IPS-18a (cell line): Measurements from ENCODE around the gene KSR2.

Experiments
- H3K27ac ChIP-seq: one replicate; pipeline ENCODE4 v1.5.1; 2013; ENCODE audit warnings: low read length
- H3K27me3 ChIP-seq: one replicate; pipeline ENCODE4 v1.6.1; 2013; ENCODE audit warnings: mild to moderate bottlenecking, low read length; ENCODE audit not compliant: control insufficient read depth, insufficient read depth
- H3K36me3 ChIP-seq: one replicate; pipeline ENCODE4 v1.6.1; 2013; ENCODE audit warnings: low read depth, low read length; ENCODE audit not compliant: control insufficient read depth
- H3K4me1 ChIP-seq: one replicate; pipeline ENCODE4 v1.6.1; 2013; ENCODE audit warnings: low read depth, low read length; ENCODE audit not compliant: control insufficient read depth
- H3K4me3 ChIP-seq: one replicate; pipeline ENCODE4 v1.5.1; 2013; ENCODE audit warnings: low read length
- H3K9ac ChIP-seq: one replicate; pipeline ENCODE4 v1.6.1; 2013; ENCODE audit warnings: mild to moderate bottlenecking, low read length, moderate library complexity
- H3K9me3 ChIP-seq: one replicate; pipeline ENCODE4 v1.6.1; 2013; ENCODE audit warnings: low read depth, low read length; ENCODE audit not compliant: control insufficient read depth

The KSR2 gene

DNA sequence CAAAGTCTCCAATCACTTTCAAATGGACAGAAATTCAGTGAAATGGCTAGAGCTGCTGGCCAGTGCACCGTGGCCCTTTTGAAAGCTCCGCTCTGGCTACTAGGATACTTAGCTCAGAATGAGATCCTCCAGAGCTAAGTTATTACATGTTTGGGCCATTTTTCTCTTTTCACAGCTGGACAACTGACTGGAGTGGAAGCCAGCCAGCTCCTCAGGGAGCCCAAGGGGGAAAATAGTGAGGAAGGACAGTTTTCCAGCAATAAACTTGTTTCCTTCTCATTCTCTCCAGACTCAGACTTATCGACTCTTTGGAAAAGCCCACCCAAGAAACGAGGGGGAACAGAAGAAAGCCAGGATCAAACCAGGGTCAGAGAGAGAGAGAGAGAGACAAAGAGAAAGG, 266.0 kb downstream of the KSR2 start:
- Histone ChIP-seq H3K4me3 (no peak overlapping the region), H3K4me1 (peaks cover 12% of the 10 kb centered on the region), H3K9ac (no peak overlapping the region), H3K27me3 (no peaks in the 10 kb centered on the region), H3K9me3 (no peaks in the 10 kb centered on the region), H3K36me3 (no peaks in the 10 kb centered on the region), H3K27ac (no peak overlapping the region)

DNA sequence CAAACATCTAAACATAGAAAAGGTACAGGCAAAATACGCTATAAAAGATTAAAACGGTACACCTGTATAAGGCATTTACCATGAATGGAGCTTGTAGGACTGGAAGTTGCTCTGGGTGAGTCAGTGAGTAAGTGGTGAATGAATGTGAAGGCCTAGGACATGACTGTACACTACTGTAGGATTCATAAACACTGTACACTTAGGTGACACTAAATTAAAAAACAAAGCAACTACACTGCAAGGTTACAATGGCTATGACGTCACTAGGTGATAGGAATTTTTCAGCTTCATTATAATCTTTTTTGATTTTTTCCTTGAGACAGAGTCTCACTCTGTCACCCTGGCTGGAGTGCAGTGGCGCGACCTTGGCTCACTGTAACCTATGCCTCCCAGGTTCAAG, 269.2 kb downstream of the KSR2 start:
- H3K27ac ChIP-seq = no peak overlapping the region
- H3K4me1 ChIP-seq = peaks cover 12% of the 10 kb centered on the region
- H3K9ac ChIP-seq = no peak overlapping the region
- H3K4me3 ChIP-seq = no peak overlapping the region
- H3K27me3 ChIP-seq = no peaks in the 10 kb centered on the region
- no peaks in the 10 kb centered on the region for H3K36me3 ChIP-seq
- H3K9me3 ChIP-seq = no peaks in the 10 kb centered on the region

DNA sequence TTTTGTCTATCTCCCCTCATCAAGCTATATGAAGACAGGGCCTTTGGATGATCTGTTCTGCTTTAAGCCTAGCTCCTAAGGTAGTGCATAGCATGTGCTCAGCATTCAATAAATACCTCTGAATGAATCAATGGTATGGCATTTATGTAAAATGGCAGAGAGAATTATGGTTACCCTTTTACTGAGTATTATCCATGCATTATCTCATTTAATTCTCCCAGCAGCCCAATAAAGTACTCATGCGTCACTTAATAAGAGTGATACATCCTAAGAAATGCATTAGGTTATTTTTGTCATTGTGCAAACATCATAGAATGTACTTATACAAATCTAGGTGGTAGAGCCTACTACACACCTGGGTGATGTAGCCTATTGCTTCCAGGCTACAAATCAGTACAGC, 269.7 kb downstream of the KSR2 start:
- Histone ChIP-seq H3K9me3 (no peaks in the 10 kb centered on the region), H3K9ac (no peak overlapping the region), H3K4me1 (peaks cover 9% of the 10 kb centered on the region), H3K27me3 (no peaks in the 10 kb centered on the region), H3K4me3 (no peak overlapping the region), H3K27ac (no peak overlapping the region), H3K36me3 (no peaks in the 10 kb centered on the region)

DNA sequence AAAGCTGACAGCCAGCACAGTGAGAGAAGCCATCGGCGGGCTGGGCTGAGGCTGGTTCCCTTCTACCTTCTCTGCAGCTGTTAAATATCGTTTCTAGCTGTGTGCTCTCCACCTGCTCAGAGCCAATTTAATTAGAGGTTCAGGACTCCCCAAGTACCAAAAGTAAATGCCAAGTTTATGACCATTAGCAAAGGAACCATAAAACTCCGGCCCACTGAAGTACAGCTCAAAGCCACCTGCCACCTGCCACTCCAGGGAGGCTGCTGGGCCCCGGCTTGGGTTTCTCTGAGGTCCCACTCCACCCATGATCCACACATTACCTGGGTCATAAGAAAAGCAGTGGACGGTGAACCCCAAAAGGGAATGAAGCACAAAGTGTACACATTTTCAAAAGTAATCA, 272.8 kb downstream of the KSR2 start:
- Histone ChIP-seq H3K4me3 (no peak overlapping the region), H3K9ac (no peak overlapping the region), H3K9me3 (no peaks in the 10 kb centered on the region), H3K27ac (no peak overlapping the region), H3K36me3 (no peaks in the 10 kb centered on the region), H3K4me1 (no peaks in the 10 kb centered on the region), H3K27me3 (no peaks in the 10 kb centered on the region)

DNA sequence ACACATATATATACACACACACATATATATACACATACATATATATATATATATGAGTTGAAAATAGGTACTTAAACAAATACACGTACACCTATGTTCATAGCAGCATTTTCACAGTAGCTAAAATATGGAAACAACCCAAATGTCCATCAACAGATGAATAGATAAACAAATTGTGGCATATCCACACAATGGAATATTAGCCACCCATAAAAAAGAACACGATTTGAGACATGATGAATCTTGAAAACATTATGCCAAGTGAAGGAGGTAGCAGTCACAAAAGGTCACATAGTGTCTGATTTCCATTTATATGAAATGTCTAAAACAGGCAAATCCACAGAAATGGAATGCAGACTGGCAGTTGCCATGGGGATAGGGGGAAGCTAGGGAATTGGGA, 276.3 kb downstream of the KSR2 start:
- Histone ChIP-seq H3K4me3 (no peak overlapping the region), H3K36me3 (no peaks in the 10 kb centered on the region), H3K9ac (no peak overlapping the region), H3K9me3 (no peaks in the 10 kb centered on the region), H3K27ac (no peak overlapping the region), H3K4me1 (no peaks in the 10 kb centered on the region), H3K27me3 (no peaks in the 10 kb centered on the region)

DNA sequence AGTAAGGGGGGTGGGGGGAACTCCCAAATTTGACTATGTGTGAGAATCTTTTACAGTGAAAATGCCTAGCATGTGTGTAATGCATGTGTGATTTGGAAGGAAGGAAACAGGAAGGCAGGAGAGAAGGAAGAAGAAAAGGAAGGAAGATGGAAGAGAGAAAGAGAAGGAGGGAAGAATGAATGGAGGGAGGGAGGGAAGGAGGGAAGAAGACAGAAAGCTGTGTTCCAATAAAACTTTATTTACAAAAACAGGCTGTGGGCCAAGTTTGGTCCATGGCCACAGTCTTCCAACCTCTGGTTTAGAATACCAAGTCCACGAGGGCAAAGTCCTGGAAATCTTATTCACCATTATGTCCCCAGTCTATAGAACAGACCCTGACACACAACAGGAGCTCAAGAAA, 278.9 kb downstream of the KSR2 start:
- no peak overlapping the region for H3K9ac ChIP-seq

DNA sequence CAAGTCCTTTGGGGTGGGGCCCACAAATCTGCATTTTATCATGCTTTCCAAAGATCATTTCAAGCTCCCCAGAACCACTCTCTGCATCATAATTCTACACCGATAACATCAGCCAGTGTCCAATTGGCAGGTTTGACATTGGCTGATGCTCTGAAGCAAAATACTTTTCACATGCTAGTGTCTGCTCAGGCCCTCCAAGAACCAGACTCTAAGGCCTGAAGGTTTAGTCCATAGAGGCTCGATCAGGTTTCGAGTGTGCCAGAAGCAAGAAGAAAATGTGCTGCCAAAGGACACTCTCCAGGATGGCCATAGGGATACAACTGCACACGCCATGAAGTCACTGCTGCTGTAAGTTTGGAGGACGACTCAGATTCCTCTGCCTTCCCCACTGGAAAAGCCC, 280.3 kb downstream of the KSR2 start:
- Histone ChIP-seq H3K4me3 (no peak overlapping the region), H3K27me3 (no peaks in the 10 kb centered on the region), H3K36me3 (no peaks in the 10 kb centered on the region), H3K4me1 (peaks cover 9% of the 10 kb centered on the region), H3K27ac (no peak overlapping the region), H3K9me3 (no peaks in the 10 kb centered on the region), H3K9ac (no peak overlapping the region)

More for the DNA sequence above, 278.9 kb downstream of the KSR2 start:
- no peaks in the 10 kb centered on the region for H3K36me3 ChIP-seq
- H3K4me1 ChIP-seq = peaks cover 9% of the 10 kb centered on the region
- no peak overlapping the region for H3K4me3 ChIP-seq
- H3K27ac ChIP-seq = no peak overlapping the region
- H3K27me3 ChIP-seq = no peaks in the 10 kb centered on the region
- no peaks in the 10 kb centered on the region for H3K9me3 ChIP-seq

DNA sequence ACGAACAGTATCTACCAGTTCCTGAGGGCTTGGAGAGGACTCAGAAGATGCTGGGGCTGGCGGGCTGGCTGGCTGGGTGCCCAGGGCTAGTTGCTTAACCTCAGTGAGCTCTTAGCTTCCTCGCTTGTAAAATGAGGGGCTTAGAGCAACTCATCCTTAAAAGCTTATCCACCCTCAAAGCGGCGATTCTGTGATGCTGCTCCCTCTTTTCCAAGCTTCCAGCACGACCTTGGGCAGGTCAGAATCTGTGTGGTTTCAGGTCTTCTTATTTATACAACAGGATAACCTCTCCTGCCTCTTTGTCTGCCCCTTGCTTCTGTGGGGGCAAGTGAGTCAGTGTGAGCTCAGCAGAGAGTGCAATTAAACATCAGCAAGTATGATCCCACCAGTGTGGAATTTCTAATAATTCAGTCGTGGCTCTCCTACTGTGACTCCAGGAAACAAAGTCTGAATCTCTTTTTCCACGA, 281.8 kb downstream of the KSR2 start:
- no peak overlapping the region for H3K9ac ChIP-seq
- peaks cover 9% of the 10 kb centered on the region for H3K4me1 ChIP-seq
- no peak overlapping the region for H3K27ac ChIP-seq
- no peaks in the 10 kb centered on the region for H3K9me3 ChIP-seq
- no peaks in the 10 kb centered on the region for H3K36me3 ChIP-seq
- H3K27me3 ChIP-seq = no peaks in the 10 kb centered on the region
- no peak overlapping the region for H3K4me3 ChIP-seq

DNA sequence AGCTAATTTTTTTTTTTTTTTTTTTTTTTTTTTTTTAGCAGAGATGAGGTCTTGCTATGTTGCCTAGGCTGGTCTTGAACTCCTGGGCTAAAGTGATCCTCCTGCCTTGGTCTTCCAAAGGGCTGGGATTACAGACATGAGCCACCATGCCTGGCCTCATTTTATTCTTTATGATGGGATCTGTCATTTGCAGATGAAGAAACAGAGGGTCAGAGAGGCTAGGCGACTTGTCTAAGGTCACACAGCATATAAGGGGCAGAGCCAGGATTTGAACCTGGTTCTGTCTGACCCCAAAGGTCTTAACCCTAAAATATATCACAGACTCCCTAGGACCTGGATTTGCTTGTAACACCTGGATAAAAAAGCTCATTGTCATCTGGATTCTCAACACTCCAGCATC, 282.6 kb downstream of the KSR2 start:
- Histone ChIP-seq H3K9ac (no peak overlapping the region), H3K27ac (no peak overlapping the region), H3K9me3 (no peaks in the 10 kb centered on the region), H3K27me3 (no peaks in the 10 kb centered on the region), H3K36me3 (no peaks in the 10 kb centered on the region), H3K4me3 (no peak overlapping the region), H3K4me1 (peaks cover 9% of the 10 kb centered on the region)

DNA sequence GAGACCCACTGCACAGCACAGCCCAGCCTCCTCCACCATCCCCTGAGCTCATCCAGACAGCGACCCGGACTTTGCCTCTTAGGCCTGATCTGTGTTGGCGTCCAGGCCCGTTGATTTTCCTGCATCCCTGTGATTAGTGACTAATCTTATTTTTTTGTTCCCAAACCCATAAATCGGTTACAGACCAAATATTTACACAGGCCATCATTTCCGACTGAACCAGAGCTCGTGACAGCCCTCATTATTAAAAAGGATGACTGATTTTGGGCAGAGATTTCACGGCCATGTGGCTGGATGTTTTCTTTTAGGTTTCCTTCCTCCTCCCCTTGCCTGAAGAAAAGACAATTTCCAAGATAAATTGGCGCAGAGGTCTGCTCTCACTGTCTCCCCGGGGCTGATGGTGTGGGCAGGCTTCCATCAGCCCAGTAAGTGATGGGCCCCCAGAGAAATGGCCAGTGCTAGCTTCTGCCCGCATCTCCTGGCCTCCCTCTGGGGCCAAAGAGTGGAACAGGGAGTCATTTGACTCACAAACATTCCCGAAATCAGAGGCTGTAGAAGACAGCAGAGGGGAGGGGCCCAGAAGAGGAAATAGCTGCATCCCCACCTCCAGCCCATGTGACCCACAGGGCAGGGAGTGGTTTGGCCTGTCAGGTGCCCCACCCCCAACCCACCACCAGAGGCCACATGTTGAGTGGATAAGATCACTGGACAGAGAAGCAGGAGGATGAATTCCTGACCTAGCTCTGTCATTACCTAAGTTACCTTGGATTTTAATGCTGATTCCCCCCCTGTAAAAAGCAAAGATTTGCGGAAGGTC, 283.5 kb downstream of the KSR2 start:
- Histone ChIP-seq H3K27me3 (no peaks in the 10 kb centered on the region), H3K9ac (no peak overlapping the region), H3K4me3 (no peak overlapping the region), H3K4me1 (peaks cover 9% of the 10 kb centered on the region), H3K9me3 (no peaks in the 10 kb centered on the region), H3K36me3 (no peaks in the 10 kb centered on the region), H3K27ac (no peak overlapping the region)

DNA sequence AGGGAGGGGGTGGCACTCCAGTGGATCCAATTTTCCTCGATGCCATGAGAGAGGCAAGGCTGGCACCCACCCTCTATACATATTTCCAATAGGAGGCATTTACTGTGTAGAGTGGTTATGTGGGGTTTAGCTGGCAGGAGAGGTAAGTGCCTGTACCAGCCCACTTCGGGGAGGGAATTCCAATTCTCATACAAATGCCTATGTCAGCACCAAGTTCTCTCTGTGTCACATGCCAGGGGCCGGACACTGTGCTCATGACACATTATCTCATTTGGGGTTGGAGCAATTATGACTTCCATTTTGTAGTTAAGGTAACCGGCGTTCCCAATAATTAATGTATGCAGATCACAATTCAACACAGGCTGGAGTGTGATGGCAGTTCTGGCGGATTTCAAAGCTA, 284.3 kb downstream of the KSR2 start:
- Histone ChIP-seq H3K4me1 (peaks cover 9% of the 10 kb centered on the region), H3K36me3 (no peaks in the 10 kb centered on the region), H3K27me3 (no peaks in the 10 kb centered on the region), H3K4me3 (no peak overlapping the region), H3K9ac (no peak overlapping the region), H3K27ac (no peak overlapping the region), H3K9me3 (no peaks in the 10 kb centered on the region)

DNA sequence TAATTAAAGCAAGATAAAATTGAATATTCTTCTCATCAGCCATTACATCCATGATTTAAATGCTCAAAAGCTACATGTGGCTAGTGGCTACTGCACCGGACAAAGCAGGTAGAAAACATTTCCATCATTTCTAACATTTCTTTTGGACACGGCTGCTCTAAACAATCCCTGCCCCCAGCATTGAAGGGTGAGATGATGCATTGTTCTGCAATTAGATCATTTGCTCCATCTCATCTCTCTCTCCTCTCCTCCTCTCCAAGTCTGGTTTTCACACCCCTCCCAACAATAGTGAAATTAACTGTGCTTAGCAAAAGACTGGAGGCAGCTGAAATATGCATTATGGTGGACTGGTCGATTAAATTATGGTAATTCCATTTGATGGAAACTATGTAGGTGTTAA, 288.5 kb downstream of the KSR2 start:
- Histone ChIP-seq H3K27ac (no peak overlapping the region), H3K9ac (no peak overlapping the region), H3K4me1 (peaks cover 4% of the 10 kb centered on the region), H3K4me3 (no peak overlapping the region), H3K27me3 (no peaks in the 10 kb centered on the region), H3K9me3 (no peaks in the 10 kb centered on the region), H3K36me3 (no peaks in the 10 kb centered on the region)
